Mesenchymal stem cell (in vitro differentiated cells and primary cell): ENCODE data around the gene PRDM12.

ENCODE experiments used
- DNase-seq: peaks from one replicate; pipeline ENCODE4 v3.0.0-alpha.2; 2013
- H2AFZ ChIP-seq: one replicate; pipeline ENCODE4 v1.6.1; 2013; ENCODE audit warnings: low read depth, mild to moderate bottlenecking, control low read depth, inconsistent platforms, low read length, moderate library complexity
- H2AK5ac ChIP-seq: 2 replicates; pipeline ENCODE4 v1.6.1; 2013; ENCODE audit warnings: low read length, moderate library complexity, mild to moderate bottlenecking, inconsistent platforms; ENCODE audit not compliant: severe bottlenecking
- H2BK120ac ChIP-seq: one replicate; pipeline ENCODE4 v1.6.1; 2013; ENCODE audit warnings: low read depth, mild to moderate bottlenecking, inconsistent platforms, low read length, moderate library complexity
- H2BK12ac ChIP-seq, 2 experiments: one replicate each; pipeline ENCODE4 v1.6.1; 2013; ENCODE audit warnings: inconsistent platforms in 2 of 2, low read length in 2 of 2, mild to moderate bottlenecking in 2 of 2, moderate library complexity in 2 of 2, control low read depth in 1 of 2
- H2BK15ac ChIP-seq: one replicate; pipeline ENCODE4 v1.6.1; 2013; ENCODE audit warnings: mild to moderate bottlenecking, low read depth, inconsistent platforms; ENCODE audit not compliant: poor library complexity, severe bottlenecking
- H2BK5ac ChIP-seq: 2 replicates; pipeline ENCODE4 v1.6.1; 2013; ENCODE audit warnings: low read depth, mild to moderate bottlenecking, low read length, control low read depth, inconsistent platforms; ENCODE audit not compliant: poor library complexity, severe bottlenecking
- H3K14ac ChIP-seq, 2 experiments: one replicate each; pipeline ENCODE4 v1.6.1; 2013; ENCODE audit warnings: inconsistent platforms in 2 of 2, low read length in 2 of 2, control low read depth in 1 of 2, mild to moderate bottlenecking in 1 of 2, moderate library complexity in 1 of 2
- H3K18ac ChIP-seq, 2 experiments: one replicate each; pipeline ENCODE4 v1.6.1; 2013; ENCODE audit warnings: inconsistent platforms in 2 of 2, low read length in 2 of 2, control low read depth in 1 of 2, low read depth in 1 of 2, mild to moderate bottlenecking in 1 of 2
- H3K23ac ChIP-seq, 2 experiments: one replicate each; pipeline ENCODE4 v1.6.1; 2013; ENCODE audit warnings: inconsistent platforms in 2 of 2, low read length in 2 of 2, mild to moderate bottlenecking in 2 of 2, moderate library complexity in 2 of 2, control low read depth in 1 of 2
- H3K27ac ChIP-seq: 2 replicates; pipeline ENCODE4 v1.5.1; 2013; ENCODE audit warnings: mild to moderate bottlenecking, moderate library complexity, low read length, control low read depth, inconsistent platforms; ENCODE audit not compliant: poor library complexity, severe bottlenecking
- H3K27me3 ChIP-seq, 2 experiments: 2 replicates each; pipeline versions ENCODE4 v1.6.1 to v1.7.0; 2013; ENCODE audit warnings: low read length in 2 of 2, mild to moderate bottlenecking in 2 of 2, moderate library complexity in 2 of 2, control low read depth in 1 of 2, inconsistent platforms in 1 of 2; ENCODE audit not compliant: control insufficient read depth in 1 of 2, insufficient read depth in 1 of 2
- H3K36me3 ChIP-seq, 2 experiments: 2 replicates each; pipeline versions ENCODE4 v1.6.1 to v1.7.0; 2013; ENCODE audit warnings: low read length in 2 of 2, control low read depth in 1 of 2, inconsistent platforms in 1 of 2, low read depth in 1 of 2, mild to moderate bottlenecking in 1 of 2; ENCODE audit not compliant: insufficient read depth in 2 of 2, control insufficient read depth in 1 of 2
- H3K4ac ChIP-seq, 2 experiments: one replicate each; pipeline ENCODE4 v1.6.1; 2013; ENCODE audit warnings: inconsistent platforms in 2 of 2, low read length in 2 of 2, mild to moderate bottlenecking in 2 of 2, moderate library complexity in 2 of 2, control low read depth in 1 of 2, low read depth in 1 of 2
- H3K4me1 ChIP-seq: 2 replicates; pipeline ENCODE4 v1.6.1; 2013; ENCODE audit warnings: low read depth, low read length, control low read depth; ENCODE audit not compliant: control insufficient read depth, insufficient read depth
- H3K4me2 ChIP-seq: 2 replicates; pipeline ENCODE4 v1.6.1; 2013; ENCODE audit warnings: low read length, mild to moderate bottlenecking, inconsistent platforms; ENCODE audit not compliant: poor library complexity, severe bottlenecking
- H3K4me3 ChIP-seq, 2 experiments: 2 replicates each; pipeline versions ENCODE4 v1.5.1 to v1.7.0; 2013; ENCODE audit warnings: low read length in 2 of 2, mild to moderate bottlenecking in 2 of 2, control low read depth in 1 of 2, low read depth in 1 of 2; ENCODE audit not compliant: insufficient read depth in 1 of 2
- H3K79me1 ChIP-seq: replicated peaks from 2 replicates; pipeline ENCODE4 v1.6.1; 2013; ENCODE audit warnings: mild to moderate bottlenecking, control low read depth, low read length, inconsistent platforms; ENCODE audit not compliant: poor library complexity, severe bottlenecking
- H3K9ac ChIP-seq: 2 replicates; pipeline ENCODE4 v1.7.0; 2013; ENCODE audit warnings: mild to moderate bottlenecking, low read length, moderate library complexity
- H3K9me3 ChIP-seq: 2 replicates; pipeline ENCODE4 v1.7.0; 2013; ENCODE audit warnings: mild to moderate bottlenecking, low read length; ENCODE audit not compliant: control insufficient read depth
- H4K8ac ChIP-seq: one replicate; pipeline ENCODE4 v1.6.1; 2013; ENCODE audit warnings: inconsistent platforms, mild to moderate bottlenecking, low read length, moderate library complexity
- H4K91ac ChIP-seq: one replicate; pipeline ENCODE4 v1.6.1; 2013; ENCODE audit warnings: mild to moderate bottlenecking, low read length, inconsistent platforms
- WGBS: methylation state at CpG from one replicate; pipeline ENCODE4 v1.1.7; 2013; ENCODE audit warnings: mixed read lengths; 5-methylcytosine and 5-hydroxymethylcytosine counted together

The PRDM12 gene

GRCh38 chr9:130662099-130662969, 2.1 kb upstream of the PRDM12 start:
- peaks cover 91 to 92% of the 10 kb centered on the region in 2 experiments for H3K27me3 ChIP-seq
- H3K36me3 ChIP-seq, result no peaks in the 10 kb centered on the region
- no peak overlapping the region for H4K91ac ChIP-seq
- H3K4me3 ChIP-seq, result no peak overlapping the region
- H3K9ac ChIP-seq, result no peak overlapping the region
- no peak overlapping the region for H2BK15ac ChIP-seq
- 8% methylated on average over 49 of the region's 49 CpGs for WGBS
- no peak overlapping the region for H2BK5ac ChIP-seq
- no peak for DNase-seq
- no peak overlapping the region for H2AFZ ChIP-seq
- H2BK120ac ChIP-seq, result no peak overlapping the region
- H3K23ac ChIP-seq, result peak overlapping the region in 1 of 2 experiments; percentile 2
- H3K79me1 ChIP-seq, result no peaks in the 10 kb centered on the region
- peaks cover 9% of the 10 kb centered on the region for H3K9me3 ChIP-seq
- H3K27ac ChIP-seq, result no peak overlapping the region
- H3K4me2 ChIP-seq, result no peak overlapping the region
- H3K14ac ChIP-seq, result no peak overlapping the region
- no peak overlapping the region for H2AK5ac ChIP-seq
- no peak overlapping the region for H3K18ac ChIP-seq
- H3K4ac ChIP-seq, result no peak overlapping the region
- peaks cover 44% of the 10 kb centered on the region for H3K4me1 ChIP-seq
- H4K8ac ChIP-seq, result no peak overlapping the region
- H2BK12ac ChIP-seq, result no peak overlapping the region

GRCh38 chr9:130662970-130663257, 1.5 kb upstream of the PRDM12 start:
- no peak overlapping the region for H3K9ac ChIP-seq
- WGBS, result 1% methylated on average over 15 of the region's 15 CpGs

GRCh38 chr9:130663258-130663976, 977 bp upstream of the PRDM12 start:
- Histone ChIP-seq H3K4me3 (no peak overlapping the region), H3K4ac (no peak overlapping the region), H2BK5ac (no peak overlapping the region), H4K91ac (no peak overlapping the region), H3K18ac (no peak overlapping the region), H4K8ac (no peak overlapping the region), H3K27ac (no peak overlapping the region), H3K4me1 (peaks cover 44% of the 10 kb centered on the region), H3K9me3 (peaks cover 5% of the 10 kb centered on the region), H2AK5ac (no peak overlapping the region), H2BK12ac (no peak overlapping the region), H2BK120ac (no peak overlapping the region), H3K27me3 (peaks cover 93 to 95% of the 10 kb centered on the region in 2 experiments), H3K9ac (no peak overlapping the region), H3K4me2 (peak overlapping the region; percentile 21), H3K23ac (peak overlapping the region; percentile 30 to 39), H3K36me3 (no peaks in the 10 kb centered on the region), H3K14ac (no peak overlapping the region), H3K79me1 (no peaks in the 10 kb centered on the region), H2BK15ac (peak overlapping the region; percentile 38), H2AFZ (no peak overlapping the region)
- peak; percentile 11 for DNase-seq
- 3% methylated on average over 52 of the region's 65 CpGs for WGBS

More at GRCh38 chr9:130662970-130663257, 1.5 kb upstream of the PRDM12 start:
- peaks cover 44% of the 10 kb centered on the region for H3K4me1 ChIP-seq
- H3K79me1 ChIP-seq, result no peaks in the 10 kb centered on the region
- no peak overlapping the region for H2BK12ac ChIP-seq
- H4K8ac ChIP-seq, result no peak overlapping the region
- peaks cover 9% of the 10 kb centered on the region for H3K9me3 ChIP-seq
- H3K4me3 ChIP-seq, result no peak overlapping the region
- H2BK5ac ChIP-seq, result no peak overlapping the region
- H2BK15ac ChIP-seq, result no peak overlapping the region
- no peak overlapping the region for H2BK120ac ChIP-seq
- H2AK5ac ChIP-seq, result no peak overlapping the region
- H3K36me3 ChIP-seq, result no peaks in the 10 kb centered on the region
- no peak overlapping the region for H3K14ac ChIP-seq
- no peak for DNase-seq
- H3K18ac ChIP-seq, result no peak overlapping the region
- peaks cover 93 to 95% of the 10 kb centered on the region in 2 experiments for H3K27me3 ChIP-seq
- no peak overlapping the region for H3K23ac ChIP-seq
- H2AFZ ChIP-seq, result no peak overlapping the region
- H3K4me2 ChIP-seq, result no peak overlapping the region
- H3K27ac ChIP-seq, result no peak overlapping the region
- H3K4ac ChIP-seq, result no peak overlapping the region
- no peak overlapping the region for H4K91ac ChIP-seq

GRCh38 chr9:130663977-130664250, 480 bp upstream of the PRDM12 start:
- Histone ChIP-seq H3K14ac (no peak overlapping the region), H4K91ac (no peak overlapping the region), H2AK5ac (no peak overlapping the region), H3K9me3 (peaks cover 1% of the 10 kb centered on the region), H2BK120ac (no peak overlapping the region), H3K4me2 (no peak overlapping the region), H3K4me1 (peaks cover 44% of the 10 kb centered on the region), H3K27me3 (peaks cover 92 to 95% of the 10 kb centered on the region in 2 experiments), H3K4me3 (no peak overlapping the region), H3K4ac (no peak overlapping the region), H3K79me1 (no peaks in the 10 kb centered on the region), H3K9ac (no peak overlapping the region), H3K36me3 (no peaks in the 10 kb centered on the region), H2BK5ac (no peak overlapping the region), H4K8ac (no peak overlapping the region), H3K18ac (no peak overlapping the region), H2BK15ac (peak overlapping the region; percentile 38), H3K27ac (no peak overlapping the region), H2BK12ac (no peak overlapping the region), H2AFZ (no peak overlapping the region), H3K23ac (peak overlapping the region in 1 of 2 experiments; percentile 39)
- 0% methylated on average over 2 of the region's 19 CpGs for WGBS
- DNase-seq, result no peak
